Skin epidermis (tissue), 12 donors: Measurements from ENCODE around the gene CENPV.

ENCODE experiments used
- H3K27ac ChIP-seq, 21 experiments: fragments of 200-600 bp; sonication (generic) in 11 of 21; one replicate each; pipeline ENCODE4 v1.5.0; 2020; ENCODE audit warnings: mild to moderate bottlenecking in 3 of 21, inconsistent platforms in 2 of 21, moderate library complexity in 2 of 21
- H3K4me3 ChIP-seq, 7 experiments: fragments of 200-600 bp; sonication (generic) in 2 of 7; one replicate each; pipeline ENCODE4 v1.5.0; 2020; ENCODE audit warnings: inconsistent platforms in 2 of 7, mild to moderate bottlenecking in 2 of 7, moderate library complexity in 1 of 7

CENPV gene

DNA sequence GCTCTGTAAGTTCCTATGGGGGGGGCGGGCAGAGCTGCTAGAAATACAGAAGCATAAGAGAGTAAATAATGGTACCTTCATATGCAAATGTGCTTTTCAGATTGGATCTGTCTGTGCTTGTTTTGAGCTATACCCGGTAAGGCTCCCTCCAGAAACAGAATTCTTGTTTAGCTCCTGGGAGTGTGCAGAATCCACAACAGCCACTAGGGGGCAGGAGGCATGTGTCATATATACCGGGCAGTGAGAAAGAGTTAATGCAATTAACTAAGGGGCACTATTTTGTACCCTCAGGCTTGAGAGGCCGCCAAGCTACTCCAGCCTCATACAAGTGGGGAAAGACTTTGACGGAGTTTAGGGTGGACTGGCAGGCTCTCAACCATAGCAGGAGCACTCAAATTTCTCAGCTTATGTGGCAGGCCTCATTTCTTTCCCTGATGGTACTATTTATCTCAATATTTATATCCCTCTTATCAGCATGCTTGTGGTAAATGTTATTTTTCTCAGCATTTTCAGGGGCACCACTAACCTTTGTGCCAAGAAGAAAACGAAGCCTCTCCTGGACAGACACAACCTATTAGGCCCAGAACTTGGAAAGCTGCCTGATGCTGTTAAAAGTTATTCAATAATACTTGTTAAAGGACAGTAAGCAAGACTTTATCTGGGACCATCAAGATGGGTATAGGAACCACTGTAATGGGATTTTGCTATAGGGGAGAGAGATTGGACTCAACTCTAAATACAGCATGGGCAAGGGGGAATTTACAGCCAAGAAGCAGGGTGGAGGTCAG is 10.7 kb upstream of the CENPV start:
- H3K4me3 ChIP-seq = no peak overlapping the region
- H3K27ac ChIP-seq = peak overlapping the region in 2 of 21 experiments; percentile 10 to 32

DNA sequence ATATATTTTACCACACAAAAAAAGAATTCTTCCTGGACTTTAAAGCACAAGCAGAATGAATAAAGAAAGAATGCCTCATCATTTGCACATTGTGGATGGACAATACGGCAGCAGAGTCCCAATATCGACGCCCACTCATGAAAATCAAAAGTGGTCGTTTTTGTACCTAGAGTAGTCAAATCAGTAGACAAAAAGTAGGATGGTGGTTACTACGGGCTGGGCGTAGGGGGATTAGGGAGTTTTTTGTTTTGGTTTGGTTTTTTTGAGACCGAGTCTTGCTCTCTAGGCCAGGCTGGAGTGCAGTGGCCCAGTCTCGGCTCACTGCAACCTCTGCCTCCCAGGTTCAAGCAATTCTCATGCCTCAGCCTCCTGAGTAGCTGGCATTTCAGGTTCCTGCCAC is 8.6 kb upstream of the CENPV start:
- no peak overlapping the region for H3K4me3 ChIP-seq

DNA sequence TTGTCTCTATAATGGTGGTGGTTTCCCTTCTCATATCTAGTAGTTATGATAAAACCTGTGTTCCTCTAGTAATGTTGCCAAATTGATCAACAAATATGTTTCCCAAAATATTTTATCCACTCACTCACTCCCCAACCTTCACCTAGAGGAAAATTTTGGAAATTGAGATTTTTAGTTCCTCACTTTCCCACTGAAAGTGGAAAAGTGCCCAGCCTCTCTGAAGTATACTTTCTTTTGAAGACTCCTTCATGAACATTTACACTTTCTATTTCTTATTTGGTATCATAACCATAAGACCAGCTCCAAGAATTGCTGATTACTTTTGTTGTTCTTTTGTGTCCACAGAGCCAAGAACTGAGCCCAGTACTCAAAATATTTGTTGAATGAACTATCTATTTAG is 5.1 kb upstream of the CENPV start:
- Histone ChIP-seq H3K4me3 (no peak overlapping the region), H3K27ac (no peak overlapping the region)

More for the DNA sequence above, 8.6 kb upstream of the CENPV start:
- H3K27ac ChIP-seq = no peak overlapping the region

DNA sequence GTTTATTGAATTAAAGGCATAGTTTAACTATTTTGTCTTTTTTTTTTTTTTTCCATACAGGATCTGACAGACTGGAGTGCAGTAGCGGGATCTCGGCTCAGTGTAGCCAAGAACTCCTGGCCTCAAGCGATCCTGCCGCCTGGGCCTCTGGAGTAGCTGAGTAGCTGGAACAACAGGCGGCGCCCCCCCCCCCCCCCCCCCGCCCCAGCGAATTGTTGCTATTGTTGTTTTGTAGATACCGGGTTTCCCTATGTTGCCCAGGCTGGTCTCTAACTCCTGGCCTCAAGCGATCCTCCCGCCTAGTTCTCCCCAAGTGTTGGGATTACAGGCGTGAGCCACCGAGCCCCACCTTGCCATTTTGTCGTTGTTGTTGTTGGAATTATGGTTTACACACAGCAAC is 1.3 kb upstream of the CENPV start:
- Histone ChIP-seq H3K27ac (no peak overlapping the region), H3K4me3 (no peak overlapping the region)

DNA sequence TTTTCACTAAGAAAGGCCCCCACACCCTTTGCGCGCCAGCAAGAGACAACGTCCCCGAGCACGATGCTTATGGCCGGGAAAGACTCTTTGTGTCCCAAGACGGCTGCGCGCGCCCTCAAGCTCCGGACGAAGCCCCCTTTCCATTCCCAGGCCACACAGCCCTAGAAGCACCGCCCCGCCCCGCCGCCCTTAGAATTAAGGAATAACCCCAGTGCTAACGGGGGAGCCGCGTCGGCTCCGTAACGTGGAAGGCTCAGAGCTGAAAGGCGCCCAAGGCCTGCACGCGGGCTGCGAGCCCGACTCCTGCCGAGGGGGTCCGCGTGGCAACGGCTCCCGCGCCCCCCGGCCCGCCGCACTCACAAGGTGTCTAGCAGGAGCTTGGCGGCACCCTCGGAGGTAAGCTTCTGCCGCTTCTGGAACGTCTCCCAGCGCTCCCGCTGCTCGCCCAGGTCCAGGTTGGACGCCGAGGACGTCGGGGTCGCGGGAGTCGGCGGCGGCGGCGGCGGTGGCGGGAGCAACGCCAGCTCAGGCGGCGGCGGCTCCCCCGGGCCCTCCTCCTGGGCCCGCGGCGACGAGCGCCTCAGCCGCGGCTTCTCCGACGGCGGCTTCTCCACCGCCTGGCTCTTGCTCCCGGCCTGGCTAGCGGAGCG is 477 bp downstream of the CENPV start:
- H3K27ac ChIP-seq = peak overlapping the region in 4 of 21 experiments; percentile 3 to 33 (median 18)
- peak overlapping the region; percentile 40 to 65 (median 52) for H3K4me3 ChIP-seq

DNA sequence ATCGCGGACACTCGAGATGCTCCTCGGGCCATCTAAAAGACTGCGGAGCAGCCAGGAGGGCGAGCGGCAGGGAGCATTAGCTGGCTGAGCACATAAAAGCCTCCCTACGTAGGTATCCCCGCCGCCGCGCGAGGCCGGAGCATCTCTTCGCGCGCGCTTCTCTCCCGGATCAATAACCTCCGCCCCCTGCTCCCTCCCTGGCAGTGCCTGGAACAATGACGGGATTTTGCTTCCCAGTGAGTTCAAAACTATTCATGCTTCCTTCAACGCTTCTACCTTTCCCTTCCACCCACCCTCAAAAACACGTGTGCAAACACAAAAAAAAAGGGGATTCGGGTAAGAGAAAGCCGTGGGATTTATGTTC is 984 bp downstream of the CENPV start:
- Histone ChIP-seq H3K27ac (peak overlapping the region in 1 of 21 experiments; percentile 3), H3K4me3 (peak overlapping the region; percentile 40 to 65 (median 52))

DNA sequence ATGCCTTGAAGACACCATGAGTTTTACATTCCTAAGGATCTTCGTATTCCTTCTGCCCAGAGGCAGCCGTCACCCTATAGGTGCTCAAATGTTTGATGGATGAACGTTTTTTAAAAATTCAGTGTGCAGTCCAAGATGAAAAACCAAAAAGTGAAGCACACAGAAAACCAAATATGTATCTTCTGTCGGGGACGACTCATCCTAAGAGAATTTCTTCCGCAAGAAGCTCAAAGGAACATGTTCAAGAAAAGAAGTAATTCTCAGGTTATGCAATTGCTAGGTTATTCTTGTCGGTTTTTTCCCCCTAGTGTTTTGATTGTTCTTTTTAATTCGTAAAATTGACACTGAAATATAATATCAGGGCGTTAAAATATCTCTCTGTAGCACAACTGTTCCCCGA is 1.4 kb downstream of the CENPV start:
- Histone ChIP-seq H3K27ac (no peak overlapping the region), H3K4me3 (peak overlapping the region in 4 of 7 experiments; percentile 41 to 65 (median 58))

DNA sequence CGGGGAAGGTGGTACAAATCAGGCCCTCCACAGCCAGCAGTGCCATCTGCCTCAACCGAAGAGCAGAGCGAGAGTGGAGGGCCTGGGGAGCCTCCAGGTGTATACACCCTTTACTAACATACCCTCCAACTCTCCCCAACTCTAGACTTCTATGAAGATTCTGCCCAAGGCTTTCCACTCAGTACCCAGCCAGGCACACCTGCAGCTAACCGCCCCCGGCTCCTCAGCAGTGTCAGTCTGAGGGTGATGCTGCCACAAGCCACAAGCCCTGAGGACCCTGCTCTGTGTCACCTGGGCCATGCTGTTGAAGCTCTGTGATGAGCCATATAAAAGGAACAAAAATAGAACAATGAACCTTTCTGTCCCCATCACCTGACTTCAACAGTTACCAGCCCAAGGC is 3.8 kb downstream of the CENPV start:
- Histone ChIP-seq H3K27ac (no peak overlapping the region), H3K4me3 (no peak overlapping the region)

DNA sequence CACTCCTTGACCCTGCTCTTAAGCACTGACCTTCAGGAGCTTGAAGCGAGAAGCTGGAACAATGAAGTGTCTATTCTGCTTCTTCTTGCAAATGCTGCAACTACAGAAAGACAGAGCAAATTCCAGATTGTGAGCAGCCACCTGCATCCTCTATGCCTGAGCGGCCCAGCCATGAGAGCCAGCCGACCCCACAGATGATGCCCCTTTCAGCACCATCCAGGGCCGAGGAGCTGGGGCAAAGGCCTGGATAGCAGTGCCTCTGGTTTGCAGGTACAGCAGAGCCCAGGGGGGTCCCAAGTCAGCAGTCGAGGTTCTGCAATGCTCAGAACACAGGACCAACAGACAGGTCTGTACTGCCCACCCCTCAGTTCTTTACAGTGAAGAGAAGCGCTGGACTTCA is 4.7 kb downstream of the CENPV start:
- Histone ChIP-seq H3K27ac (no peak overlapping the region), H3K4me3 (no peak overlapping the region)

DNA sequence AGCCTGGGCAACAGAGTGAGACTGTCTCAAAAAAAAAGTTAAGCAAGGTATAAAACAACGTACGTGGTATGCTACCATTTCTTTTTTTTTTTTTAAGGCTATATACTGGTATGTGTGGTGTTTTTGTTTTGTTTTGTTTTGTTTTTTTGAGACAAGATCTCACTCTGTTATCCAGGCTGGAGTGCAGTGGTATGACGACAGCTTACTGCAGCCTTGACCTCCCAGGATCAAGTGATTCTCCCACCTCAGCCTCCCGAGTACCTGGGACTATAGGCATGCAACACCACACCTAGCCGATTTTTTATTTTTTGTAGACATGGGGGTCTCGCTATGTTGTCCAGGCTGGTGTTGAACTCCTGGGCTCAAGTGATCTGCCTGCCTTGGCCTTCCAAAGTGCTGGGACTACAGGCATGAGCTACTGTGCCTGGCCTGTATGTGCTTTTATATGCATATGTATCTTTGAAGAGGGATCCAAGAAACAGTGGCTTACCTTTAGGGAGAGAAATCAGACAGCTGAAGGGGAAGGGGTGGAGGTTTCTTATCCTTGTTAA is 6.5 kb downstream of the CENPV start:
- H3K4me3 ChIP-seq = no peak overlapping the region

DNA sequence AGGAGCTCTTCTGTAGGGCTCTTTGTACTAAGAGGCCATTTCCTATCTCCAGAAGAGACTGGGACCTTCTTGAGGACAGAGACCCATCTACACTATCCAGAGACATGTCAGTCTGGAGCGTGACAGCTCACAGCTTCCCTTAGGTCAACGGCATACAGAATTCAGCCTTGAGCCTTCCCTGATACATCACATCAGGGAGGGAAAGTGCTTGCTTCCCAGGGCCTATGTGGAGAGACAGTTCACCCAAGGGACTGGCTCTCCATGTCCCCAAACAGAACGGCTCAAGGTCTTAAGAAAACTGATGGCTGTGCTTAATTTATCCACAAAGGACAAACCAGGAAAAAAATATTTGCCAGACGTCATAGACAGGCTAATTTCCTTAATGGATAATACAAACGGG is 7.7 kb downstream of the CENPV start:
- Histone ChIP-seq H3K4me3 (no peak overlapping the region), H3K27ac (no peak overlapping the region)

More for the DNA sequence above, 6.5 kb downstream of the CENPV start:
- H3K27ac ChIP-seq = no peak overlapping the region

DNA sequence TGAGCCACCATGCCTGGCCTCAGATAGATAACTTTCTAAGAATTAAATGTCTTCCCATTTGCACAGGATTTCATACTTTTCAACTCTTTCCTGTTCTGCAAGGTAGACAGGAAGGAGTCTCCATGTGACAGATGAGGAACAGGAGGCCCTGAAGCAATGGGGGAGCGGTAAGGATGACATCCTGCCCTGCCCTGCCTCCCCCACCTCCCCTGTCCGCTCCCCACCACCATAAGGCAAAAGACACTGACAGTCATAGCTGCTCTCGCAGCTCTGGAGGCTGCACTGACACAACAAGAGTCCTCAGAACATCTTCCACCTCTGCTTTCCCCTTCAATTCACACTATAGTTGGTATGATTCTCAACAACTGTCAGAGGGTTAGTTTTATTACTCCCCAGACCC is 9.7 kb downstream of the CENPV start:
- Histone ChIP-seq H3K4me3 (no peak overlapping the region), H3K27ac (no peak overlapping the region)

DNA sequence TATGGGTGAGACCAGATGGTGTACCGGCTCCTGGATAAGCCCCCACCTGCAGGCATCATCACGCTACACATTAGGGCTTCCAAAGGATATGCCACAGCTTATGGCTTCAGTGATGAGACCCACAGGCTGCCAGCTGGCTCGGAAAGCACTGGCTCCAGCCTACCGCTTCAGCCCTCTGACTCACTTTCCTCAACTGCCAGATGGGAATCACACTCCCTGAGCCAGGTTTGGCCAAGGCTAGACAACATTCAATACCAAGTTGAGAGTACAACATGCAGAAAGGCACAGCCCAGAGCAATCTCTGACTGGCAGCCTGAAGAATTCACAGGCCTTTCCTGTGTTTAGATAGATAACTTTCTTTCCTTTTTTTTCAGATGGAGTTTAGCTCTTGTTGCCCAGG is 10.3 kb downstream of the CENPV start:
- no peak overlapping the region for H3K4me3 ChIP-seq

DNA sequence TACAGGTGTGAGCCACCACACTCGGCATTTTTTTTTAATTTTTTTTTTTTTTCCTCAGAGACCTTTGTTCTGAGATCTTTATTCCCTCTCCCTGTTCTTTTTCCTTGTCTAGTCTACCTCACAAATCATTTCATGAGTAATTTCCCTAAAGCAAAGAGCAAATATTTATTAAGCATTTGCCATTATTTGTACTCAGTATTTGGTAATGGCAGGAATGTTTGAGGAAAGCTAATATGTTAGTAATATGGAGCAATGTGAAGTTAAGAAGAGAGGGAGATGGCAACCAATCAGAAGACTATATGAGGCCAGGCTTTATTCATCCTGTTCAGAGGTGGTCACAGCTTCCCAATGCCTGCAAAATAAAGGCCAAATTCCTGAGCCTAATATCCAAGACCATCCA is 13.3 kb downstream of the CENPV start:
- Histone ChIP-seq H3K27ac (no peak overlapping the region), H3K4me3 (no peak overlapping the region)

More for the DNA sequence above, 10.3 kb downstream of the CENPV start:
- H3K27ac ChIP-seq = no peak overlapping the region

DNA sequence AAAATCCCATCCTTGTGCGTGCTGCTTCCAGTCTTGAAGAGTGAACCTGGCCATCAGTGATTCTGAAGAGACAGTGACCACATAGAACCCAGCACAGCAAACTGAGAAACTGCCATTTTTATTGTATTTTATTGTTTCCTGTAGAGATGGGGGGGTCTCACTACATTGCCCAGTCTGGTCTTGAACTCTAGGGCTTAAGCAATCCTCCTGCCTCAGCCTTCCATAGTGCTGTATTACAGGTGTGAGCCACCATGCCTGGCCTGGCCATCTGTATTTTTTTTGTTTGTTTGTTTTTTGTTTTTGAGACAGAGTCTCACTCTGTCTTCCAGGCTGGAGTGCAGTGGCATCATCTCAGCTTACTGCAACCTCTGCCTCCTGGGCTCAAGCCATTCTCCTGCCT is 13.9 kb downstream of the CENPV start:
- Histone ChIP-seq H3K4me3 (no peak overlapping the region), H3K27ac (no peak overlapping the region)

DNA sequence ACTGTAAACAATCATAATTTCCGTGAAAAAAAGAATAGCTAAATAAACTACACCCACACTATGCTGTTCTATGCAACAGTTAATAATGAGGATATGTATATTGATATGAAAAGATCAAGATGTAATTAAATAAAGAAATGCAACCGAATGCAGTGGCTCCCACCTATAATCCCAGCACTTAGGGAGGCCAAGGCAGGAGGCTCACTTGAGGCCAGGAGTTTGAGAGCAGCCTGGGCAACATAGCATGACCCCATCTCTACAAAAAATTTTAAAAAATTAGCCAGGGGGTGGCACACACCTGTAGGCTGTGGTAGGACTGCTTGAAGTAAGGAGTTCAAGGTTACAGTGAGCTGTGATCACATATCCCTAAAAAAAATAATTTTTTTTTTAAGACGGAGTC is 14.9 kb downstream of the CENPV start:
- no peak overlapping the region for H3K27ac ChIP-seq
- H3K4me3 ChIP-seq = no peak overlapping the region

DNA sequence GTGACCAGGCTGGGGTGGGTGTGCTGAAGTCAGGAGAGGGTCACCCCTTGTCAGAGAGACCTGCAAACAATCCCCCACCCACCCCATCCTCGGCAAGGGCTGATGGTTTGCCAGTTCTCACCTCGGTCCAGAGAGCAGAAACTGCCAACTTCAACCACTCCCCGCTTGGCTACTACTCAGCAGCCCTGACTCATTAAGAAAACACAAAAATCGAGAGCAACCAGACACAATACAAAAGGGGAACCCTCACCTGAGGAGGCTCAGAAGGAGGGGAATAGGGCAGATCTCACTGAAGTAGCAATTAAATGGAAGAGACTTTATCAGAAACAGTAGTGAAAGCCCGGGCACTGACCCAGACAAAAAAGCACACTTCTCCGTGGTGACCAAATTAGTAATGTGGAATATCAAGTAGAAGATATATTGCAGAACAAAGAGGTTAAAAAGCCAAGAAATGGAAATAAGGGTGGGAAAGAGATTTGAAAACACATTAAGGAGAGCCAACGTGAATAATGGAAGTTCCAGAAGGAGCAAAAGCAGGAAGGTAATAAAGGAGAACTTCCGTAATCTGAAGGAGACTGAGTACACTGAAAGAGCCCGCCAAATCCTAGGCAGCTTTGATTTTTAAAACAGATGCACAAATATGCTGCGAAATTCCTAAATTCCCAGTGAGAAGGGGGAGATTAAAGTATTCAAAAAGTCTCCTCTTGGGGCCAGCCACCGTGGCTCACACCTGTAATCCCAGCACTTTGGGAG is 23.6 kb downstream of the CENPV start:
- Histone ChIP-seq H3K4me3 (no peak overlapping the region), H3K27ac (no peak overlapping the region)

DNA sequence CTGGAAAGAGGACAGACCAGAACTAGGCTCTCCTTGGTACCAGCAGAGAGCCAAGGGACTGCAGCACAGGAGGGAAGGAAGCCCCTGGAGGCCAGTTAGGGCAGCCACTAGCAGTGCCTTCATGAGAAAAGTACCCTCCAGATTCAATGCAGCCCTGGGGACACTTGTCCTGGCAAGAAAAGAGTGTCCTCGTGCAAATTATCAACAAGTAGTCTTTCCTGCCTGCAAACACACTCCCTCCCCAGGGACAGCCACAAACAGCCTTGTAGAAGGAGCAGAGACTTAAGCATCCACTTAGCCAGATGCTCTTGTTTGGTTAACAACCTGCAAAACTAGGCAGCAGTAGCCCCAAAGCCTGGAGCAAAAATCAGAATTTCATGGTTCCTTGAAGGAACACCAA is 24.3 kb downstream of the CENPV start:
- H3K4me3 ChIP-seq = no peak overlapping the region
- no peak overlapping the region for H3K27ac ChIP-seq

DNA sequence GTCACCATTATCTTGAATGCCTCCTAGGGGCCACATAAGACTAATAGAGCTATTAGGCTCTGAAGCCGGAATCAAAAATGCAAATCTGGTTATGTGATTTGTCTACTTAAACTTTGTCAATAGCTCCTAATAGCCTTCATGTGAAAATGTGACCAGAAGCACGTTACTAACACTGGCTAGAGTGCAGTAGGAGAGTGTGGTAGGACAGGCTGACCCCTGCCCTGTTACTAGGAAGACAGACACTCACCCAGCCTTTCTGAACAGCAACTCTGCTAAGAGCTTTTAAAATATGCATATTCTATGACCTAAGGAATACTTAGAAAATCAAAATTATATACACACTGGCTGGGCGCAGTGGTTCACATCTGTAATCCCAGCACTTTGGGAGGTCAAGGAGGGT is 26.3 kb downstream of the CENPV start:
- Histone ChIP-seq H3K27ac (no peak overlapping the region), H3K4me3 (no peak overlapping the region)

DNA sequence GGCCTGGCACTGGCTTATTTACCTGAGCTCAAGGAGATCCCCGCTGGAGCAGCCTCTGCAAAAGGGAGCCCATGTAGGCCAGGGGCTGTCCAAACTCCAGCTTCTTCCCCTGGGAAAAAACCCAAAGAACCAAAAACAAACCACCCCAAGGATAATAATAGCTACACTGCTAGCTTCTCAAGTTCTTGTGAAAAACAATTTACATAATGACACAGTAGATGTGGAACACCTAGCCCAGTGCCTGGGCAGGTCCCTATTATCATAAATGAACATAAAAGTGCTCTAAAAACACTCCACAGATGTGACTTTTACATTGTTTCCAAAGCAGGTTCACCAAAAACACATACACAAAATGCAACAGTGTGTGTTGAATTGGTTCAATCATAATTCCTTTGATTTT is 27.3 kb downstream of the CENPV start:
- Histone ChIP-seq H3K4me3 (no peak overlapping the region), H3K27ac (peak overlapping the region in 1 of 21 experiments; percentile 17)

DNA sequence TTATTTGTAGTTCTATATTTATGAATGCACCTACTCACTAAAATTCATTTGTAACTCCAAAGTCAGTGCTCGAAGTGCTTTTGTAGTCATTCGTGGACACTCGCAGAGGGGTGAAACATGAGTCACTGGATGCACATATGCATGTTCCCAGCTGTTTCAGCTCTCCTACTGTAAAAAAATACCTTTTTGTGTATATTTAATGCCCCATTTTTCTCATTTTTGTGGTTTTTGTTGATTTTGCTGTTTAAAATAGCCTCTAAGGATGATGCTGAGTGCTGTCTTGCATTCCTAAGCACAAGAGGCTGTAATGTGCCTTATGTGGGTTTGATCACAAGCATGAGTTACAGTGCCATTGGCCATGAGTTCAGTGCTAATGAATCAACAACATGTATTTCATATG is 30.6 kb downstream of the CENPV start:
- Histone ChIP-seq H3K27ac (no peak overlapping the region), H3K4me3 (no peak overlapping the region)
